Endothelial cell of umbilical vein (primary cell): ENCODE measurements around the gene ITGB8. TPM values are rescaled to one million over a fixed set of nuclear protein-coding genes. Genes with fewer than 3 reads are reported as not detected.

ENCODE experiments used
- BruUV-seq: library from RNA; stranded (reverse); fragments of 400-500 nt; replicated peaks from 2 replicates; lab custom pipeline; 2021; lab: Mats Ljungman, UMichigan
- CTCF ChIA-PET: fragments of 300-600, 350-600 bp; sonication (Branson Sonifier 250); formaldehyde crosslinking; loops from one replicate; lab custom pipeline; 2021; ENCODE audit warnings: antibody characterized with exemption, inconsistent platforms; lab: Charles Lee
- POLR2A ChIA-PET: fragments of 300-600, 350-600 bp; sonication (Branson Sonifier 250); formaldehyde crosslinking; loops from one replicate; lab custom pipeline; 2021; ENCODE audit warnings: antibody characterized with exemption, inconsistent platforms; lab: Charles Lee
- DNase-seq: peaks from one replicate; pipeline ENCODE4 v3.0.0-alpha.2; 2011; ENCODE audit warnings: low read depth, low spot score
- FAIRE-seq: peaks from 2 replicates; lab custom pipeline; 2011; peaks lifted over from hg19 to GRCh38; lab: Jason Lieb, UNC
- H2AFZ ChIP-seq: 2 replicates; pipeline ENCODE4 v1.6.0; 2012; ENCODE audit warnings: low read depth, low read length, control low read depth, inconsistent platforms
- H3K27ac ChIP-seq: 2 replicates; pipeline ENCODE4 v1.5.1; 2011; ENCODE audit warnings: low read depth, mild to moderate bottlenecking, control low read depth, low read length, moderate library complexity; ENCODE audit not compliant: insufficient read depth
- H3K27me3 ChIP-seq, 2 experiments: 2 replicates each; pipeline versions ENCODE4 v1.6.0 to v1.6.1; 2011; ENCODE audit warnings: low read length in 2 of 2, mixed read lengths in 1 of 2; ENCODE audit not compliant: control insufficient read depth in 2 of 2, insufficient read depth in 2 of 2
- H3K36me3 ChIP-seq, 2 experiments: 2 replicates in 1 of 2; 3 replicates in 1 of 2; pipeline ENCODE4 v1.5.1; 2011; ENCODE audit warnings: low read length in 2 of 2, mild to moderate bottlenecking in 1 of 2, moderate library complexity in 1 of 2; ENCODE audit not compliant: control insufficient read depth in 2 of 2, insufficient read depth in 2 of 2; ENCODE audit errors: extremely low read depth in 1 of 2
- H3K4me1 ChIP-seq: 3 replicates; pipeline ENCODE4 v1.5.1; 2011; ENCODE audit warnings: mild to moderate bottlenecking, low read length; ENCODE audit not compliant: control insufficient read depth, insufficient read depth; ENCODE audit errors: extremely low read depth
- H3K4me2 ChIP-seq: 2 replicates; pipeline ENCODE4 v1.6.1; 2011; ENCODE audit warnings: low read length, control low read depth, mixed read lengths; ENCODE audit not compliant: insufficient read depth
- H3K4me3 ChIP-seq, 3 experiments: fragments of 200-600 bp in 1 of 3; sonication (generic), shearing (Covaris generic) in 1 of 3; replicated peaks in 1 of 3; 2 replicates each; pipeline ENCODE4 v1.5.1; 2011 to 2016; ENCODE audit warnings: control low read depth in 3 of 3, low read length in 3 of 3, mild to moderate bottlenecking in 2 of 3, inconsistent platforms in 1 of 3, low read depth in 1 of 3, moderate library complexity in 1 of 3; ENCODE audit not compliant: insufficient read depth in 1 of 3
- H3K79me2 ChIP-seq: 2 replicates; pipeline ENCODE4 v1.6.0; 2012; ENCODE audit warnings: low read length, inconsistent platforms; ENCODE audit not compliant: control insufficient read depth, insufficient read depth
- H3K9ac ChIP-seq: replicated peaks from 2 replicates; pipeline ENCODE3; 2011; ENCODE audit warnings: low read length, control low read depth; ENCODE audit not compliant: insufficient read depth; ENCODE audit errors: extremely low read depth
- H3K9me1 ChIP-seq: replicated peaks from 3 replicates; pipeline ENCODE4 v1.6.0; 2011; ENCODE audit warnings: mild to moderate bottlenecking, low read length; ENCODE audit not compliant: control insufficient read depth, insufficient read depth; ENCODE audit errors: extremely low read depth
- H3K9me3 ChIP-seq: replicated peaks from 2 replicates; pipeline ENCODE4 v1.5.1; 2012; ENCODE audit warnings: low read length, inconsistent platforms; ENCODE audit not compliant: control insufficient read depth, insufficient read depth
- H4K20me1 ChIP-seq: replicated peaks from 2 replicates; pipeline ENCODE3; 2011; ENCODE audit warnings: mild to moderate bottlenecking, low read length; ENCODE audit not compliant: control insufficient read depth, insufficient read depth; ENCODE audit errors: extremely low read depth
- CTCF ChIP-seq, 2 donors: IDR thresholded peaks; 1 replicate in 1 of 2; 2 replicates in 1 of 2; pipeline ENCODE4 v1.5.1; 2011; ENCODE audit warnings: low read length in 2 of 2, mild to moderate bottlenecking in 2 of 2, moderate library complexity in 2 of 2, control low read depth in 1 of 2, inconsistent platforms in 1 of 2, low read depth in 1 of 2; ENCODE audit not compliant: insufficient read depth in 1 of 2; ENCODE audit errors: extremely low read depth in 1 of 2
- EZH2 ChIP-seq: IDR thresholded peaks from 2 replicates; pipeline ENCODE4 v1.6.1; 2012; ENCODE audit warnings: borderline replicate concordance, low read depth, mild to moderate bottlenecking, moderate library complexity, low read length, inconsistent platforms; ENCODE audit not compliant: severe bottlenecking
- FOS ChIP-seq: IDR thresholded peaks from 2 replicates; pipeline ENCODE4 v1.6.1; 2011; ENCODE audit warnings: mild to moderate bottlenecking, low read length, moderate library complexity, borderline replicate concordance; ENCODE audit not compliant: insufficient read depth
- GATA2 ChIP-seq: IDR thresholded peaks from 2 replicates; pipeline ENCODE4 v1.7.0; 2011; ENCODE audit warnings: low read depth, mild to moderate bottlenecking, moderate library complexity, mixed read lengths, low read length; ENCODE audit not compliant: insufficient read length, insufficient read depth
- JUN ChIP-seq: IDR thresholded peaks from 2 replicates; pipeline ENCODE4 v1.6.1; 2011; ENCODE audit warnings: borderline replicate concordance, low read depth; ENCODE audit not compliant: insufficient read length, insufficient read depth
- MAX ChIP-seq: IDR thresholded peaks from 2 replicates; pipeline ENCODE4 v1.6.1; 2011; ENCODE audit not compliant: insufficient read depth, insufficient read length
- MYC ChIP-seq: IDR thresholded peaks from one replicate; pipeline ENCODE4 v1.6.1; 2011; ENCODE audit warnings: mild to moderate bottlenecking, low read depth, low read length
- POLR2A ChIP-seq: IDR thresholded peaks from 2 replicates; pipeline ENCODE4 v1.6.1; 2012; ENCODE audit warnings: low read depth, mild to moderate bottlenecking, control low read depth, low read length
- POLR2AphosphoS5 ChIP-seq: IDR thresholded peaks from 2 replicates; pipeline ENCODE4 v1.6.1; 2012; ENCODE audit warnings: low read depth, mild to moderate bottlenecking, control low read depth, low read length, moderate library complexity; ENCODE audit not compliant: insufficient read depth
- dilution Hi-C: fragments of 300-500 bp; cut with MboI; formaldehyde crosslinking; loops from one replicate; pipeline ENCODE4 v1.15.0; 2019; ENCODE audit warnings: low sequenced_read_pairs; ENCODE audit not compliant: extremely low pct_ligation_motif_present
- intact Hi-C: fragments of 100-400 bp; cut with micrococcal nuclease; formaldehyde crosslinking; loops from one replicate; pipeline ENCODE4 v1.10.0; 2022
- polyA plus RNA-seq, 4 experiments: library from polyadenylated mRNA; depleted of rRNA in 3 of 4; stranded (reverse) in 3 of 4; unstranded in 1 of 4; fragments of >200 nt; gene quantifications; 2 replicates each; pipeline versions ENCODE4 v1.2.1 to v1.2.3, GENCODE V29; 2011 to 2012; ENCODE audit warnings: missing spikeins in 1 of 4
- total RNA-seq: library from RNA; stranded (reverse); gene quantifications from 2 replicates; pipeline ENCODE4 v1.2.3, GENCODE V29; 2021

Gene ITGB8
- total and polyA plus RNA-seq, 2 donors (not counting 3 experiments of a cell fraction or from before 2014, with no cell fraction given), result 2.9 to 8.2 TPM

GRCh38 chr7:20401861-20402746 lies 71.4 kb downstream of the ITGB8 start:
- ChIA-PET POLR2A (no interaction called here), CTCF (interaction anchor here (0.7 to 2.0 kb wide), 22 partner anchors 8 to 689 kb away, joined by 3 to 9 read pairs (median 4); partner anchors contain the start of gene ITGB8)
- intact Hi-C loops, result loop anchor here (2.0 to 10.0 kb wide), 5 partner anchors 49 to 655 kb away; no protein-coding TSS in a partner anchor

More at GRCh38 chr7:20401861-20402746, 71.4 kb downstream of the ITGB8 start:
- no peak for FAIRE-seq
- Histone ChIP-seq H4K20me1 (no peaks in the 10 kb centered on the region), H3K36me3 (peaks cover 0 to 3% of the 10 kb centered on the region in 2 experiments), H3K9me3 (no peaks in the 10 kb centered on the region), H2AFZ (peak overlapping the region; percentile 40), H3K9ac (no peak overlapping the region), H3K27ac (no peak overlapping the region), H3K79me2 (no peaks in the 10 kb centered on the region), H3K27me3 (no peaks in the 10 kb centered on the region), H3K9me1 (no peaks in the 10 kb centered on the region), H3K4me3 (no peak overlapping the region), H3K4me1 (peaks cover 10% of the 10 kb centered on the region), H3K4me2 (no peak overlapping the region)
- DNase-seq, result peak; percentile 55
- no peak for TF ChIP-seq EZH2
- TF ChIP-seq MAX, result no peak
- no peak for TF ChIP-seq POLR2AphosphoS5
- no peak for TF ChIP-seq POLR2A
- no peak for TF ChIP-seq FOS
- TF ChIP-seq JUN, result no peak
- TF ChIP-seq CTCF (IDR thresholded peaks at IDR 0.05; ENCODE audit: extremely low read depth in 1 of 2, insufficient read depth in 1 of 2, low read depth in 1 of 2, low read length in 2 of 2), result no peak
- TF ChIP-seq MYC, result no peak
- no peak for TF ChIP-seq GATA2
- dilution Hi-C loops, result no loop called here
- no TSS peak for BruUV-seq
